Measurements from ENCODE around the gene SIGLEC5. TPM values are rescaled to one million over a fixed set of nuclear protein-coding genes. Genes with fewer than 3 reads are reported as not detected.

SIGLEC5 gene
- total RNA-seq, 4 donors from 2014 or later: 0.94 TPM; not detected in 3

GRCh38 chr19:51615991-51616390 lies 14.2 kb downstream of the SIGLEC5 start:
- Histone ChIP-seq H3K36me3 (no peaks in the 10 kb centered on the region), H3K9me3 (peaks cover 0 to 4% (median 0%) of the 10 kb centered on the region in 3 donors), H3K4me3 (no peak overlapping the region), H3K4me1 (no peaks in the 10 kb centered on the region), H3K27me3 (peaks cover 0 to 30% (median 0%) of the 10 kb centered on the region in 4 donors), H3K27ac (no peak overlapping the region)
- no peak for DNase-seq
- intact Hi-C loops (cut with DNase I): no loop called here
- no peak for TF ChIP-seq POLR2A (IDR thresholded peaks at IDR 0.05)
- no peak for TF ChIP-seq CTCF (IDR thresholded peaks at IDR 0.05)
- 18 to 45% methylated on average over 1 to 7 of the region's 7 CpGs for WGBS, 2 donors

- H3K27ac ChIP-seq: no peak overlapping the region
- peaks cover 0 to 4% (median 0%) of the 10 kb centered on the region in 3 donors for H3K9me3 ChIP-seq
- no peaks in the 10 kb centered on the region for H3K36me3 ChIP-seq
- no peak for DNase-seq
- H3K4me3 ChIP-seq: no peak overlapping the region
- H3K27me3 ChIP-seq: peaks cover 0 to 30% (median 0%) of the 10 kb centered on the region in 4 donors
- 52 to 85% methylated on average over 5 of the region's 5 CpGs for WGBS, 2 donors
- intact Hi-C loops (cut with DNase I): no loop called here
- TF ChIP-seq CTCF (IDR thresholded peaks at IDR 0.05): no peak
- no peak for TF ChIP-seq POLR2A (IDR thresholded peaks at IDR 0.05)
- no peaks in the 10 kb centered on the region for H3K4me1 ChIP-seq
Observed at GRCh38 chr19:51614789-51615188, 15.4 kb downstream of the SIGLEC5 start.

GRCh38 chr19:51610576-51610975 lies 19.6 kb downstream of the SIGLEC5 start:
- whole genome bisulfite sequencing, 2 donors: 63 to 78% methylated on average over 1 of the region's 1 CpG
- no peak for DNase-seq
- no peak overlapping the region for H3K4me3 ChIP-seq
- no peaks in the 10 kb centered on the region for H3K4me1 ChIP-seq
- peaks cover 0 to 30% (median 0%) of the 10 kb centered on the region in 4 donors for H3K27me3 ChIP-seq
- peaks cover 0 to 4% (median 0%) of the 10 kb centered on the region in 3 donors for H3K9me3 ChIP-seq
- no peaks in the 10 kb centered on the region for H3K36me3 ChIP-seq
- intact Hi-C loops (cut with DNase I): no loop called here
- TF ChIP-seq CTCF (IDR thresholded peaks at IDR 0.05) (no peak), POLR2A (IDR thresholded peaks at IDR 0.05) (no peak)
- H3K27ac ChIP-seq: no peak overlapping the region

GRCh38 chr19:51607920-51608562 lies 22.2 kb downstream of the SIGLEC5 start:
- peaks cover 0 to 4% (median 0%) of the 10 kb centered on the region in 3 donors for H3K9me3 ChIP-seq
- 29% methylated on average over 8 to 11 of the region's 13 CpGs for WGBS, 2 donors

More at GRCh38 chr19:51607920-51608562, 22.2 kb downstream of the SIGLEC5 start:
- TF ChIP-seq CTCF (IDR thresholded peaks at IDR 0.05) (peak in 5 of 6 experiments; percentile 30 to 62 (median 35)), POLR2A (IDR thresholded peaks at IDR 0.05) (no peak)
- Histone ChIP-seq H3K27ac (no peak overlapping the region), H3K27me3 (peaks cover 0 to 9% (median 0%) of the 10 kb centered on the region in 4 donors), H3K4me3 (no peak overlapping the region), H3K4me1 (no peaks in the 10 kb centered on the region), H3K36me3 (no peaks in the 10 kb centered on the region)
- intact Hi-C loops (cut with DNase I): no loop called here
- DNase-seq: no peak
